Measurements from ENCODE around the gene BHMT2.

The BHMT2 gene

GRCh38 chr5:79062436-79062835, 7.1 kb upstream of the BHMT2 start:
- Histone ChIP-seq H3K27me3 (ENCODE audit: insufficient read depth, low read depth) (no peaks in the 10 kb centered on the region), H3K4me1 (ENCODE audit: low read depth, poor library complexity, severe bottlenecking) (no peaks in the 10 kb centered on the region), H2AFZ (ENCODE audit: low read depth) (no peak overlapping the region), H3K4me2 (no peak overlapping the region), H4K20me1 (ENCODE audit: insufficient read depth) (no peaks in the 10 kb centered on the region), H3K9ac (no peak overlapping the region), H3K4me3 (IDR thresholded peaks at IDR 0.05; ENCODE audit: insufficient read depth, low read depth, low read length) (no peak overlapping the region), H3K79me2 (ENCODE audit: insufficient read depth, low read depth) (no peaks in the 10 kb centered on the region), H3K36me3 (ENCODE audit: insufficient read depth) (no peaks in the 10 kb centered on the region), H3K27ac (no peak overlapping the region)
- no peak for TF ChIP-seq CTCF (conservative IDR thresholded peaks at IDR 0.05; ENCODE audit: low read depth, low read length)

- H3K9ac ChIP-seq, result no peak overlapping the region
These were observed 742 bp downstream of the BHMT2 start for GRCh38 chr5:79070350-79070667.

GRCh38 chr5:79074641-79075040, 5.1 kb downstream of the BHMT2 start:
- H3K27me3 ChIP-seq (ENCODE audit: insufficient read depth, low read depth), result no peaks in the 10 kb centered on the region

More at GRCh38 chr5:79070350-79070667, 742 bp downstream of the BHMT2 start:
- H2AFZ ChIP-seq (ENCODE audit: low read depth), result no peak overlapping the region
- no peaks in the 10 kb centered on the region for H3K4me1 ChIP-seq (ENCODE audit: low read depth, poor library complexity, severe bottlenecking)
- H3K4me3 ChIP-seq (IDR thresholded peaks at IDR 0.05; ENCODE audit: insufficient read depth, low read depth, low read length), result no peak overlapping the region
- no peaks in the 10 kb centered on the region for H3K27me3 ChIP-seq (ENCODE audit: insufficient read depth, low read depth)
- no peak overlapping the region for H3K27ac ChIP-seq
- H4K20me1 ChIP-seq (ENCODE audit: insufficient read depth), result no peaks in the 10 kb centered on the region
- no peaks in the 10 kb centered on the region for H3K79me2 ChIP-seq (ENCODE audit: insufficient read depth, low read depth)
- H3K4me2 ChIP-seq, result no peak overlapping the region
- no peak for TF ChIP-seq CTCF (conservative IDR thresholded peaks at IDR 0.05; ENCODE audit: low read depth, low read length)
- no peaks in the 10 kb centered on the region for H3K36me3 ChIP-seq (ENCODE audit: insufficient read depth)

GRCh38 chr5:79075646-79076426, 6.3 kb downstream of the BHMT2 start:
- H3K4me3 ChIP-seq (IDR thresholded peaks at IDR 0.05; ENCODE audit: insufficient read depth, low read depth, low read length), result no peak overlapping the region
- TF ChIP-seq CTCF (conservative IDR thresholded peaks at IDR 0.05; ENCODE audit: low read depth, low read length), result no peak
- no peak overlapping the region for H3K27ac ChIP-seq
- H3K4me2 ChIP-seq, result no peak overlapping the region
- no peak overlapping the region for H3K9ac ChIP-seq
- H3K4me1 ChIP-seq (ENCODE audit: low read depth, poor library complexity, severe bottlenecking), result no peaks in the 10 kb centered on the region
- no peaks in the 10 kb centered on the region for H3K79me2 ChIP-seq (ENCODE audit: insufficient read depth, low read depth)
- H3K36me3 ChIP-seq (ENCODE audit: insufficient read depth), result no peaks in the 10 kb centered on the region
- no peak overlapping the region for H2AFZ ChIP-seq (ENCODE audit: low read depth)
- H4K20me1 ChIP-seq (ENCODE audit: insufficient read depth), result no peaks in the 10 kb centered on the region
- no peaks in the 10 kb centered on the region for H3K27me3 ChIP-seq (ENCODE audit: insufficient read depth, low read depth)

More at GRCh38 chr5:79074641-79075040, 5.1 kb downstream of the BHMT2 start:
- Histone ChIP-seq H3K36me3 (ENCODE audit: insufficient read depth) (no peaks in the 10 kb centered on the region), H2AFZ (ENCODE audit: low read depth) (no peak overlapping the region), H3K4me2 (no peak overlapping the region), H4K20me1 (ENCODE audit: insufficient read depth) (no peaks in the 10 kb centered on the region), H3K27ac (no peak overlapping the region), H3K4me1 (ENCODE audit: low read depth, poor library complexity, severe bottlenecking) (no peaks in the 10 kb centered on the region), H3K79me2 (ENCODE audit: insufficient read depth, low read depth) (no peaks in the 10 kb centered on the region), H3K4me3 (IDR thresholded peaks at IDR 0.05; ENCODE audit: insufficient read depth, low read depth, low read length) (no peak overlapping the region), H3K9ac (no peak overlapping the region)
- no peak for TF ChIP-seq CTCF (conservative IDR thresholded peaks at IDR 0.05; ENCODE audit: low read depth, low read length)
